Effector memory CD8-positive, alpha-beta T cell (primary cell): Measurements from ENCODE around the gene TCEA2.

ENCODE experiments used
- ATAC-seq: fragments of 150-1000 bp; cut with Tn5 transposase; replicated peaks from 2 replicates; pipeline ENCODE4 v1.10.0; 2021; ENCODE audit warnings: mild to moderate bottlenecking, moderate library complexity
- DNase-seq, 3 experiments: peaks; one replicate each; pipeline ENCODE4 v3.0.0; 2021
- H3K27ac Mint-ChIP-seq, 2 donors: one replicate each; pipeline ENCODE4 v1.8.0; 2022; ENCODE audit warnings: mild to moderate bottlenecking in 2 of 2, mixed read lengths in 2 of 2, moderate library complexity in 2 of 2
- H3K27me3 Mint-ChIP-seq, 2 donors: one replicate each; pipeline ENCODE4 v1.8.0; 2022; ENCODE audit warnings: mixed read lengths in 2 of 2
- H3K36me3 Mint-ChIP-seq: one replicate; pipeline ENCODE4 v1.8.0; 2022; ENCODE audit warnings: mild to moderate bottlenecking, moderate library complexity, mixed read lengths; ENCODE audit not compliant: insufficient read depth
- H3K4me1 Mint-ChIP-seq, 2 donors: one replicate each; pipeline ENCODE4 v1.8.0; 2022; ENCODE audit warnings: low read depth in 2 of 2, mixed read lengths in 2 of 2
- H3K4me3 Mint-ChIP-seq, 2 donors: one replicate each; pipeline ENCODE4 v1.8.0; 2022; ENCODE audit warnings: mild to moderate bottlenecking in 2 of 2, mixed read lengths in 2 of 2, moderate library complexity in 2 of 2
- H3K9me3 Mint-ChIP-seq, 2 donors: one replicate each; pipeline ENCODE4 v1.8.0; 2022; ENCODE audit warnings: mixed read lengths in 2 of 2

The TCEA2 gene

GRCh38 chr20:64030371-64031134 lies 32.4 kb upstream of the TCEA2 start:
- Mint-ChIP-seq H3K4me1 (peaks cover 13 to 20% of the 10 kb centered on the region in 2 donors), H3K36me3 (peaks cover 87% of the 10 kb centered on the region), H3K4me3 (no peak overlapping the region), H3K27me3 (no peaks in the 10 kb centered on the region), H3K27ac (peak overlapping the region in 1 of 2 donors; percentile 76), H3K9me3 (no peaks in the 10 kb centered on the region)
- ATAC-seq (no peak), DNase-seq (no peak)

GRCh38 chr20:64031822-64032314 lies 31.1 kb upstream of the TCEA2 start:
- H3K9me3 Mint-ChIP-seq: no peaks in the 10 kb centered on the region
- no peak overlapping the region for H3K27ac Mint-ChIP-seq
- ATAC-seq: no peak
- H3K27me3 Mint-ChIP-seq: no peaks in the 10 kb centered on the region
- peaks cover 14 to 26% of the 10 kb centered on the region in 2 donors for H3K4me1 Mint-ChIP-seq
- DNase-seq: no peak
- no peak overlapping the region for H3K4me3 Mint-ChIP-seq
- H3K36me3 Mint-ChIP-seq: peaks cover 75% of the 10 kb centered on the region

- Mint-ChIP-seq H3K27ac (peak overlapping the region; percentile 81 to 83), H3K36me3 (peaks cover 75% of the 10 kb centered on the region), H3K4me3 (no peak overlapping the region), H3K27me3 (no peaks in the 10 kb centered on the region), H3K4me1 (peaks cover 25 to 28% of the 10 kb centered on the region in 2 donors), H3K9me3 (no peaks in the 10 kb centered on the region)
- no peak for ATAC-seq
- DNase-seq: no peak
Measured at GRCh38 chr20:64032706-64033624, 30.0 kb upstream of the TCEA2 start.

GRCh38 chr20:64033981-64034493 lies 29.0 kb upstream of the TCEA2 start:
- peaks cover 66% of the 10 kb centered on the region for H3K36me3 Mint-ChIP-seq
- ATAC-seq (no peak), DNase-seq (no peak)
- H3K27me3 Mint-ChIP-seq: no peaks in the 10 kb centered on the region
- H3K9me3 Mint-ChIP-seq: no peaks in the 10 kb centered on the region
- peak overlapping the region; percentile 81 to 82 for H3K27ac Mint-ChIP-seq
- H3K4me3 Mint-ChIP-seq: peak overlapping the region; percentile 64 to 74
- peaks cover 25 to 28% of the 10 kb centered on the region in 2 donors for H3K4me1 Mint-ChIP-seq

DNA sequence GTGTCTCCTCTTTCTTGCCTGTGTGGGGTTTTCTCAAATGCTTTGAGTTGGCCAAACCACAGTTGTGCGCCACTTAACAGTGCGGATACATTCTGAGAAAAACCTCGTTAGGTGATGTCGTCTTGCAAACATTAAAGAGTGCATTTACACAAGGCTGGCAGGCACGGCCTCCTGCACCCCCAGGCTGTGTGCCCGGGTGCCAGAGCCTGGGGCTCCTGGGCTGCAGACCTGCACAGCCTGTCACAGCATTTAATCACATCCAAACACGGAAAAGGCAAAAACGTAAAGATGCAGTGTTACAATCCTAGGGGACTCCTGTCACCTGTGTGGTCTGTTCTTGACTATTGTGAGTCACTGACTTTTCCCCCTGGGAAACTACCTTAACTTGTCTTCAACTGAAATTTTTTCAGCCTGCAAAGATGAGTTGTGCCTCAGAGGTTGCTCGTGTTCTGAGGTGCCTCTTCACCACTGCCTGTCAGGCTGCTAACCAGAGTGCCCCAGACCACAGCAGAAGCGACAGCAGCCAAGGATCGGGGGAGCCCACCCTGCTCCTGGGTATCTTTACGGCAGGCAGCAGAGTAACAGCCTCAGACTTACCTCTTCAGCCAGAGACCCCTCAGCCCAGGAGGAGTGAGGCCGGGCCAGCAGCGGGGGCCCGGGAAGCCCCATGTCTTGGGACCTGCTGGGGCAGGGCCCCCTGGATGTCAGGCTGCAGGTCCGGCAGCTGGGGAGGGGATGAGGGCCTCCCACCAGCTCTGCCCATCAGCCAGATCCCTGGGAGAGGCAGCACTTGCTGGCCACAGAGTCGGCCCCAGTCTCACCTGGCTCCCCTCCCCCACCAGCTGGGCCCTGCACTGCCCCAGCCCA lies 27.7 kb upstream of the TCEA2 start:
- Mint-ChIP-seq H3K4me1 (peaks cover 28 to 34% of the 10 kb centered on the region in 2 donors), H3K36me3 (peaks cover 53% of the 10 kb centered on the region), H3K27ac (peak overlapping the region; percentile 81 to 85), H3K4me3 (peak overlapping the region; percentile 64 to 74), H3K9me3 (no peaks in the 10 kb centered on the region), H3K27me3 (no peaks in the 10 kb centered on the region)
- peak in 2 of 3 experiments; percentile 33 to 36 for DNase-seq
- ATAC-seq: peak; percentile 54

GRCh38 chr20:64035933-64036345 lies 27.1 kb upstream of the TCEA2 start, which contains the start of gene C20orf204:
TSS of gene C20orf204 (plus strand) at chr20:64036182. CDS start at chr20:64036324, 142 bp downstream.
- Mint-ChIP-seq H3K4me3 (peak within 1 kb of the TSS; percentile 69 to 74), H3K36me3 (peaks cover 47% of the 10 kb centered on the region), H3K9me3 (no peaks in the 10 kb centered on the region), H3K27me3 (no peaks in the 10 kb centered on the region), H3K4me1 (peaks cover 28 to 34% of the 10 kb centered on the region in 2 donors), H3K27ac (peak within 1 kb of the TSS; percentile 81 to 85)
- no peak for DNase-seq
- ATAC-seq: no peak

DNA sequence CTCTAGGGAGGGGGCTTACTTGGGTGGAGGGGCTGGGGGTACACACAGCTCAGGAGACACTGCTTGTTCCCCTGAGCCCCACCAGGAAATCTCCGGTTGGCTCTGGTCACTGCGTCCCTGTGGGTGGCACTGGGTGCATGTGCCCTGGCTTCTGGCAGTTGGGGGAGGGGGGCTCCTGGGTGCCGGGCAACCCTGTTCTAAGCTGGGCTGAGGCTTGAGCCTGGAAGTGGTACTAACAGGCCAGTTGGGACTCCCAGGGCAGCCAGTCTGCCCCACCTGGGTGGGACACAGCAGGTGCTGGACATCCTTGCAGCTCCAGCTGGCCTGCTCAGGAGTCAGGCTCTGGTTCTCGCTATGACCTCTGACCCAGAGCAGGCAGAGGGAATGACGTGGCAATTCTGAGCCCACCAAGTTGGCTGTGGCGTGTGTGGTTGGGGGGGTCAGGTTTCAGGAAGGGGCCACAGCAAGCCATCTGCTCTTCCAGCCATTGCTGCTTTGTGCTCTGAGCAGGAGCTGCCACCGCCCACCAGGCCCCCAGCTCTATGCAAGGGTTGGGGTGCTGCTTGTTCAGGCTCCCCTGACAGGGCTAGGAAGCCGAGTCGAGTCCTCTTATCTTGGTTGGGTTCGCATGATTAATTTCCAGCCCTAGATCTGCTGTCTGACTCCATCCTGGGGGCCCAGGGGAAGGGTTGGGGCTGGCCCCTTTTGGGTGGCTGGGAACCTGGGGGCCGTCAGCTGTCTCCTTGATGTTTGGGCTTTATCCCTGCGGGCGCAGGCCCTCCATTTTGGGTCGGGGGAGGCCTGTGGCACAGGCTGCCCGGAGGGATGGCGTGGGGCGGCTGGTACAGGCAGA lies 26.4 kb upstream of the TCEA2 start:
- no peaks in the 10 kb centered on the region for H3K9me3 Mint-ChIP-seq
- no peaks in the 10 kb centered on the region for H3K27me3 Mint-ChIP-seq
- peaks cover 41% of the 10 kb centered on the region for H3K36me3 Mint-ChIP-seq
- H3K27ac Mint-ChIP-seq: peak overlapping the region; percentile 81 to 85
- no peak for ATAC-seq
- no peak for DNase-seq
- peak overlapping the region; percentile 69 to 74 for H3K4me3 Mint-ChIP-seq
- peaks cover 28 to 34% of the 10 kb centered on the region in 2 donors for H3K4me1 Mint-ChIP-seq

GRCh38 chr20:64037199-64037497 lies 25.9 kb upstream of the TCEA2 start:
- Mint-ChIP-seq H3K36me3 (peaks cover 35% of the 10 kb centered on the region), H3K4me3 (peak overlapping the region; percentile 69 to 75), H3K9me3 (no peaks in the 10 kb centered on the region), H3K27ac (peak overlapping the region; percentile 81 to 85), H3K4me1 (peaks cover 28 to 34% of the 10 kb centered on the region in 2 donors), H3K27me3 (no peaks in the 10 kb centered on the region)
- no peak for ATAC-seq
- no peak for DNase-seq

- ATAC-seq (no peak), DNase-seq (no peak)
- Mint-ChIP-seq H3K4me3 (peak overlapping the region; percentile 69 to 75), H3K36me3 (peaks cover 30% of the 10 kb centered on the region), H3K27me3 (no peaks in the 10 kb centered on the region), H3K4me1 (peaks cover 25 to 34% of the 10 kb centered on the region in 2 donors), H3K27ac (peak overlapping the region in 1 of 2 donors; percentile 85), H3K9me3 (no peaks in the 10 kb centered on the region)
Measured at GRCh38 chr20:64037498-64038213, 25.3 kb upstream of the TCEA2 start.

- H3K36me3 Mint-ChIP-seq: peaks cover 24% of the 10 kb centered on the region
- no peaks in the 10 kb centered on the region for H3K27me3 Mint-ChIP-seq
- DNase-seq: no peak
- peak overlapping the region; percentile 69 to 75 for H3K4me3 Mint-ChIP-seq
- peaks cover 23 to 34% of the 10 kb centered on the region in 2 donors for H3K4me1 Mint-ChIP-seq
- H3K27ac Mint-ChIP-seq: no peak overlapping the region
- ATAC-seq: peak; percentile 14
- H3K9me3 Mint-ChIP-seq: no peaks in the 10 kb centered on the region
Measured at GRCh38 chr20:64038224-64038564, 24.8 kb upstream of the TCEA2 start.

- H3K4me3 Mint-ChIP-seq: peak overlapping the region; percentile 69 to 75
- ATAC-seq (peak; percentile 74), DNase-seq (peak; percentile 62 to 76 (median 75))
- peaks cover 19% of the 10 kb centered on the region for H3K36me3 Mint-ChIP-seq
- no peak overlapping the region for H3K27ac Mint-ChIP-seq
- peaks cover 23 to 38% of the 10 kb centered on the region in 2 donors for H3K4me1 Mint-ChIP-seq
- H3K27me3 Mint-ChIP-seq: no peaks in the 10 kb centered on the region
- H3K9me3 Mint-ChIP-seq: no peaks in the 10 kb centered on the region
Measured at GRCh38 chr20:64038565-64039292, 24.3 kb upstream of the TCEA2 start.
